Measurements from ENCODE around the gene RAD50. TPM values are rescaled to one million over a fixed set of nuclear protein-coding genes. Genes with fewer than 3 reads are reported as not detected.

The RAD50 gene
- total and polyA plus RNA-seq, 10 of the 15 experiments (the other 5 are each of a cell fraction or from before 2014, with no cell fraction given) = 12.8 to 68.6 (median 47.0) TPM

- no peaks in the 10 kb centered on the region for H3K4me1 ChIP-seq (ENCODE audit: control insufficient read depth, insufficient read depth, low read length)
- WGBS (ENCODE audit: insufficient coverage, insufficient replicate concordance, low lambda C conversion rate, missing lambda C conversion rate) = 75% methylated on average over 5 of the region's 5 CpGs
- intact Hi-C loops (cut with micrococcal nuclease; ENCODE audit: unreplicated experiment) (no loop called here), in situ Hi-C loops (cut with MboI) (no loop called here)
- H3K4me2 ChIP-seq (ENCODE audit: control insufficient read depth, insufficient read depth) = no peak overlapping the region
- H3K27ac ChIP-seq (ENCODE audit: control insufficient read depth, insufficient read depth) = no peak overlapping the region
- ATAC-seq (no peak), FAIRE-seq (no peak), DNase-seq (ENCODE audit: low read depth, low spot score) (no peak)
- no peaks in the 10 kb centered on the region for H3K27me3 ChIP-seq (replicated peaks in 1 of 2; ENCODE audit: control insufficient read depth in 2 of 2, insufficient read depth in 2 of 2, low read length in 1 of 2)
- H2AFZ ChIP-seq (ENCODE audit: control insufficient read depth, low read depth, low read length) = no peak overlapping the region
- ChIA-PET RAD21 (ENCODE audit: unreplicated experiment) (interaction anchor here (0.9 kb wide), 1 partner anchor 9 kb away, joined by 3 read pairs; no protein-coding TSS in a partner anchor), CTCF (no interaction called here), SMC1A (ENCODE audit: uncharacterized antibody, unreplicated experiment) (interaction anchor here (0.6 to 1.4 kb wide), 2 partner anchors 10 to 212 kb away, joined by 3 read pairs; no protein-coding TSS in a partner anchor), POLR2A (no interaction called here)
- no peaks in the 10 kb centered on the region for H3K9me3 ChIP-seq (replicated peaks; ENCODE audit: control insufficient read depth, insufficient read depth, low read length)
- peaks cover 6 to 15% of the 10 kb centered on the region in 2 experiments for H3K36me3 ChIP-seq (ENCODE audit: control insufficient read depth in 2 of 2, insufficient read depth in 2 of 2, low read length in 1 of 2)
- no TSS peak for BruUV-seq (replicated peaks)
- no peaks in the 10 kb centered on the region for H3K79me2 ChIP-seq (ENCODE audit: control insufficient read depth, insufficient read depth, low read length)
- no peak overlapping the region for H3K4me3 ChIP-seq
- no peak overlapping the region for H3K9ac ChIP-seq (ENCODE audit: control insufficient read depth, insufficient read depth, low read length)
- H4K20me1 ChIP-seq (ENCODE audit: control insufficient read depth, insufficient read depth) = no peaks in the 10 kb centered on the region
- TF ChIP-seq NFXL1 (IDR thresholded peaks at IDR 0.05; ENCODE audit: borderline replicate concordance) (no peak), CREB1 (IDR thresholded peaks at IDR 0.05; ENCODE audit: low read depth) (no peak), TARDBP (IDR thresholded peaks at IDR 0.05; ENCODE audit: borderline replicate concordance) (no peak), BMI1 (IDR thresholded peaks at IDR 0.05; ENCODE audit: borderline replicate concordance) (no peak), YBX1 (IDR thresholded peaks at IDR 0.05) (no peak), NR2F1 (conservative IDR thresholded peaks at IDR 0.05) (no peak), PAX5 (IDR thresholded peaks at IDR 0.05; ENCODE audit: borderline replicate concordance, low read depth, low read length) (no peak), BACH1 (IDR thresholded peaks at IDR 0.05; ENCODE audit: borderline replicate concordance) (no peak), RBBP5 (conservative IDR thresholded peaks at IDR 0.05) (no peak), POLR2AphosphoS5 (IDR thresholded peaks at IDR 0.05; ENCODE audit: low read length) (no peak), NFIC (IDR thresholded peaks at IDR 0.05; ENCODE audit: low read depth, low read length) (no peak)
- TF ChIP-seq, protein P1, sequence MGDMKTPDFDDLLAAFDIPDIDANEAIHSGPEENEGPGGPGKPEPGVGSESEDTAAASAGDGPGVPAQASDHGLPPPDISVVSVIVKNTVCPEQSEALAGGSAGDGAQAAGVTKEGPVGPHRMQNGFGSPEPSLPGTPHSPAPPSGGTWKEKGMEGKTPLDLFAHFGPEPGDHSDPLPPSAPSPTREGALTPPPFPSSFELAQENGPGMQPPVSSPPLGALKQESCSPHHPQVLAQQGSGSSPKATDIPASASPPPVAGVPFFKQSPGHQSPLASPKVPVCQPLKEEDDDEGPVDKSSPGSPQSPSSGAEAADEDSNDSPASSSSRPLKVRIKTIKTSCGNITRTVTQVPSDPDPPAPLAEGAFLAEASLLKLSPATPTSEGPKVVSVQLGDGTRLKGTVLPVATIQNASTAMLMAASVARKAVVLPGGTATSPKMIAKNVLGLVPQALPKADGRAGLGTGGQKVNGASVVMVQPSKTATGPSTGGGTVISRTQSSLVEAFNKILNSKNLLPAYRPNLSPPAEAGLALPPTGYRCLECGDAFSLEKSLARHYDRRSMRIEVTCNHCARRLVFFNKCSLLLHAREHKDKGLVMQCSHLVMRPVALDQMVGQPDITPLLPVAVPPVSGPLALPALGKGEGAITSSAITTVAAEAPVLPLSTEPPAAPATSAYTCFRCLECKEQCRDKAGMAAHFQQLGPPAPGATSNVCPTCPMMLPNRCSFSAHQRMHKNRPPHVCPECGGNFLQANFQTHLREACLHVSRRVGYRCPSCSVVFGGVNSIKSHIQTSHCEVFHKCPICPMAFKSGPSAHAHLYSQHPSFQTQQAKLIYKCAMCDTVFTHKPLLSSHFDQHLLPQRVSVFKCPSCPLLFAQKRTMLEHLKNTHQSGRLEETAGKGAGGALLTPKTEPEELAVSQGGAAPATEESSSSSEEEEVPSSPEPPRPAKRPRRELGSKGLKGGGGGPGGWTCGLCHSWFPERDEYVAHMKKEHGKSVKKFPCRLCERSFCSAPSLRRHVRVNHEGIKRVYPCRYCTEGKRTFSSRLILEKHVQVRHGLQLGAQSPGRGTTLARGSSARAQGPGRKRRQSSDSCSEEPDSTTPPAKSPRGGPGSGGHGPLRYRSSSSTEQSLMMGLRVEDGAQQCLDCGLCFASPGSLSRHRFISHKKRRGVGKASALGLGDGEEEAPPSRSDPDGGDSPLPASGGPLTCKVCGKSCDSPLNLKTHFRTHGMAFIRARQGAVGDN (IDR thresholded peaks at IDR 0.05) = no peak
- TF ChIP-seq, protein P2, sequence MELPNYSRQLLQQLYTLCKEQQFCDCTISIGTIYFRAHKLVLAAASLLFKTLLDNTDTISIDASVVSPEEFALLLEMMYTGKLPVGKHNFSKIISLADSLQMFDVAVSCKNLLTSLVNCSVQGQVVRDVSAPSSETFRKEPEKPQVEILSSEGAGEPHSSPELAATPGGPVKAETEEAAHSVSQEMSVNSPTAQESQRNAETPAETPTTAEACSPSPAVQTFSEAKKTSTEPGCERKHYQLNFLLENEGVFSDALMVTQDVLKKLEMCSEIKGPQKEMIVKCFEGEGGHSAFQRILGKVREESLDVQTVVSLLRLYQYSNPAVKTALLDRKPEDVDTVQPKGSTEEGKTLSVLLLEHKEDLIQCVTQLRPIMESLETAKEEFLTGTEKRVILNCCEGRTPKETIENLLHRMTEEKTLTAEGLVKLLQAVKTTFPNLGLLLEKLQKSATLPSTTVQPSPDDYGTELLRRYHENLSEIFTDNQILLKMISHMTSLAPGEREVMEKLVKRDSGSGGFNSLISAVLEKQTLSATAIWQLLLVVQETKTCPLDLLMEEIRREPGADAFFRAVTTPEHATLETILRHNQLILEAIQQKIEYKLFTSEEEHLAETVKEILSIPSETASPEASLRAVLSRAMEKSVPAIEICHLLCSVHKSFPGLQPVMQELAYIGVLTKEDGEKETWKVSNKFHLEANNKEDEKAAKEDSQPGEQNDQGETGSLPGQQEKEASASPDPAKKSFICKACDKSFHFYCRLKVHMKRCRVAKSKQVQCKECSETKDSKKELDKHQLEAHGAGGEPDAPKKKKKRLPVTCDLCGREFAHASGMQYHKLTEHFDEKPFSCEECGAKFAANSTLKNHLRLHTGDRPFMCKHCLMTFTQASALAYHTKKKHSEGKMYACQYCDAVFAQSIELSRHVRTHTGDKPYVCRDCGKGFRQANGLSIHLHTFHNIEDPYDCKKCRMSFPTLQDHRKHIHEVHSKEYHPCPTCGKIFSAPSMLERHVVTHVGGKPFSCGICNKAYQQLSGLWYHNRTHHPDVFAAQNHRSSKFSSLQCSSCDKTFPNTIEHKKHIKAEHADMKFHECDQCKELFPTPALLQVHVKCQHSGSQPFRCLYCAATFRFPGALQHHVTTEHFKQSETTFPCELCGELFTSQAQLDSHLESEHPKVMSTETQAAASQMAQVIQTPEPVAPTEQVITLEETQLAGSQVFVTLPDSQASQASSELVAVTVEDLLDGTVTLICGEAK (IDR thresholded peaks at IDR 0.05; ENCODE audit: borderline replicate concordance) = no peak
- TF ChIP-seq, protein P3, sequence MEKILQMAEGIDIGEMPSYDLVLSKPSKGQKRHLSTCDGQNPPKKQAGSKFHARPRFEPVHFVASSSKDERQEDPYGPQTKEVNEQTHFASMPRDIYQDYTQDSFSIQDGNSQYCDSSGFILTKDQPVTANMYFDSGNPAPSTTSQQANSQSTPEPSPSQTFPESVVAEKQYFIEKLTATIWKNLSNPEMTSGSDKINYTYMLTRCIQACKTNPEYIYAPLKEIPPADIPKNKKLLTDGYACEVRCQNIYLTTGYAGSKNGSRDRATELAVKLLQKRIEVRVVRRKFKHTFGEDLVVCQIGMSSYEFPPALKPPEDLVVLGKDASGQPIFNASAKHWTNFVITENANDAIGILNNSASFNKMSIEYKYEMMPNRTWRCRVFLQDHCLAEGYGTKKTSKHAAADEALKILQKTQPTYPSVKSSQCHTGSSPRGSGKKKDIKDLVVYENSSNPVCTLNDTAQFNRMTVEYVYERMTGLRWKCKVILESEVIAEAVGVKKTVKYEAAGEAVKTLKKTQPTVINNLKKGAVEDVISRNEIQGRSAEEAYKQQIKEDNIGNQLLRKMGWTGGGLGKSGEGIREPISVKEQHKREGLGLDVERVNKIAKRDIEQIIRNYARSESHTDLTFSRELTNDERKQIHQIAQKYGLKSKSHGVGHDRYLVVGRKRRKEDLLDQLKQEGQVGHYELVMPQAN (conservative IDR thresholded peaks at IDR 0.05) = no peak
Measured at GRCh38 chr5:132608107-132608506, 51.3 kb downstream of the RAD50 start.

Measured in GM12878 (cell line).